Type B pancreatic cell (in vitro differentiated cells): ENCODE measurements around the gene C1QTNF4. TPM values are rescaled to one million over a fixed set of nuclear protein-coding genes. Genes with fewer than 3 reads are reported as not detected.

ENCODE experiments used
- DNase-seq: peaks from one replicate; pipeline ENCODE4 v3.0.0; 2021; ENCODE audit warnings: mixed read lengths; ENCODE audit not compliant: unreplicated experiment; ENCODE audit errors: extremely low spot score
- H3K27ac Mint-ChIP-seq: 2 replicates; pipeline ENCODE4 v1.8.0; 2021; ENCODE audit warnings: mild to moderate bottlenecking, mixed read lengths
- H3K27me3 Mint-ChIP-seq: 2 replicates; pipeline ENCODE4 v1.8.0; 2021; ENCODE audit warnings: mixed read lengths
- H3K36me3 Mint-ChIP-seq: 2 replicates; pipeline ENCODE4 v1.8.0; 2021; ENCODE audit warnings: mixed read lengths
- H3K4me1 Mint-ChIP-seq: one replicate; pipeline ENCODE4 v1.8.0; 2021; ENCODE audit warnings: mixed read lengths; ENCODE audit not compliant: unreplicated experiment
- H3K4me3 Mint-ChIP-seq: 2 replicates; pipeline ENCODE4 v1.8.0; 2021; ENCODE audit warnings: mild to moderate bottlenecking, mixed read lengths
- H3K9me3 Mint-ChIP-seq: 2 replicates; pipeline ENCODE4 v1.8.0; 2021; ENCODE audit warnings: mixed read lengths
- CTCF ChIP-seq: fragments of 200-600 bp; sonication (generic); conservative IDR thresholded peaks from 2 replicates; pipeline ENCODE4 v1.5.0; 2021; ENCODE audit warnings: antibody characterized with exemption, mild to moderate bottlenecking
- total RNA-seq: library from RNA; stranded (reverse); gene quantifications from 2 replicates; pipeline ENCODE4 v1.2.1, GENCODE V29; 2021; ENCODE audit warnings: low replicate concordance

The C1QTNF4 gene
- total RNA-seq, 1 donor from 2014 or later = 11.7 TPM

DNA sequence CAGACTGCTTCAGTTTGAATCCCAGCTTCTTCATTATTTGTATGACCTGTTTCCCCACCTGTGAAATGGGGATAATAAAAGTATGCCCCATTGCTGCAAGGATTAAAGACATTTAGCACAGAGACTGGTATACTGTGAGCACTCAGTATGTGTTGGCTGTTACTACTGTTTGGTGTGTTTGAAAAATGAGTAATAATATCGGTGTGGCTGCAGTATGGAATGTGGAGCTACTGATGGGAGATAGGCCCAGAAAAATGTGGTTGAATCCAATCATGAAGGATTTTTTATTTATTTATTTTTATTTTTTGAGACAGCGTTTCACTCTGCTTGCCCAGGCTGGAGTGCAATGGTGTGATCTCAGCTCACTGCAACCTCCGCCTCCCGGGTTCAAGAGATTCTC, 9.1 kb upstream of the C1QTNF4 start:
- H3K27ac Mint-ChIP-seq = no peak overlapping the region
- no peak overlapping the region for H3K4me3 Mint-ChIP-seq
- no peaks in the 10 kb centered on the region for H3K9me3 Mint-ChIP-seq
- H3K4me1 Mint-ChIP-seq = peaks cover 26% of the 10 kb centered on the region
- H3K36me3 Mint-ChIP-seq = no peaks in the 10 kb centered on the region
- DNase-seq = no peak
- TF ChIP-seq CTCF = no peak
- H3K27me3 Mint-ChIP-seq = no peaks in the 10 kb centered on the region

- Mint-ChIP-seq H3K27ac (no peak overlapping the region), H3K4me3 (no peak overlapping the region), H3K9me3 (no peaks in the 10 kb centered on the region), H3K4me1 (peaks cover 12% of the 10 kb centered on the region), H3K36me3 (no peaks in the 10 kb centered on the region), H3K27me3 (peaks cover 12% of the 10 kb centered on the region)
- TF ChIP-seq CTCF = no peak
- DNase-seq = no peak
Observed at GRCh38 chr11:47599902-47600301, 5.7 kb upstream of the C1QTNF4 start.

- DNase-seq = no peak
- no peak for TF ChIP-seq CTCF
- H3K36me3 Mint-ChIP-seq = no peaks in the 10 kb centered on the region
- H3K27me3 Mint-ChIP-seq = peaks cover 40% of the 10 kb centered on the region
- no peak overlapping the region for H3K4me3 Mint-ChIP-seq
- H3K9me3 Mint-ChIP-seq = no peaks in the 10 kb centered on the region
- peaks cover 22% of the 10 kb centered on the region for H3K4me1 Mint-ChIP-seq
- no peak overlapping the region for H3K27ac Mint-ChIP-seq
Observed at GRCh38 chr11:47595967-47596366, 1.8 kb upstream of the C1QTNF4 start.

GRCh38 chr11:47595029-47595428, 818 bp upstream of the C1QTNF4 start:
- Mint-ChIP-seq H3K36me3 (no peaks in the 10 kb centered on the region), H3K4me1 (peaks cover 22% of the 10 kb centered on the region), H3K27me3 (peaks cover 40% of the 10 kb centered on the region), H3K4me3 (peak overlapping the region; percentile 80), H3K27ac (no peak overlapping the region), H3K9me3 (no peaks in the 10 kb centered on the region)
- no peak for TF ChIP-seq CTCF
- DNase-seq = no peak

- Mint-ChIP-seq H3K4me1 (peaks cover 10% of the 10 kb centered on the region), H3K36me3 (no peaks in the 10 kb centered on the region), H3K27ac (no peak overlapping the region), H3K4me3 (peak overlapping the region; percentile 82), H3K9me3 (no peaks in the 10 kb centered on the region), H3K27me3 (peaks cover 40% of the 10 kb centered on the region)
- no peak for DNase-seq
- TF ChIP-seq CTCF = no peak
Observed at GRCh38 chr11:47593492-47593933, 698 bp downstream of the C1QTNF4 start.

DNA sequence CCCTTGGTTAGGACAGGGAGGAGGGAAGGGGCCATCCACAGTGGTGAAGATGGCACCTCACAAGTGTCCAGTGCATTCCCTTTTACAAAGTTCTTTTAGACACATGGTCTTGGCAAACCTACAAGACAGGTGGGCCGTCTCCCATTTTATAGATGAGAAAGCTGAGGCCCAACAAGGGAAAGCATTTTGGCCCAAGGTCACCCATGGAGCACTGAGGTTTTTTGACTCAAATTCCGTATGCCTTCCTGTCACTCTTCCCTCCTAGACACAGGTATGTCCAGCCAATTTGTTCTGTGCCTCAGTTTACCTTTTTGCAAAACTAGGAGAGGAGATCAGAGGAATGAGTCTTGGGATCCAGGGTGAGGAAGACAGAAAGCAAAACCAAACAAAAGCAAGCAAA, 1.2 kb downstream of the C1QTNF4 start:
- DNase-seq = no peak
- Mint-ChIP-seq H3K36me3 (no peaks in the 10 kb centered on the region), H3K9me3 (no peaks in the 10 kb centered on the region), H3K4me3 (peak overlapping the region; percentile 82), H3K27me3 (peaks cover 40% of the 10 kb centered on the region), H3K27ac (no peak overlapping the region), H3K4me1 (peaks cover 10% of the 10 kb centered on the region)
- TF ChIP-seq CTCF = no peak
